Measurements from ENCODE around the gene DOCK8.

DNA sequence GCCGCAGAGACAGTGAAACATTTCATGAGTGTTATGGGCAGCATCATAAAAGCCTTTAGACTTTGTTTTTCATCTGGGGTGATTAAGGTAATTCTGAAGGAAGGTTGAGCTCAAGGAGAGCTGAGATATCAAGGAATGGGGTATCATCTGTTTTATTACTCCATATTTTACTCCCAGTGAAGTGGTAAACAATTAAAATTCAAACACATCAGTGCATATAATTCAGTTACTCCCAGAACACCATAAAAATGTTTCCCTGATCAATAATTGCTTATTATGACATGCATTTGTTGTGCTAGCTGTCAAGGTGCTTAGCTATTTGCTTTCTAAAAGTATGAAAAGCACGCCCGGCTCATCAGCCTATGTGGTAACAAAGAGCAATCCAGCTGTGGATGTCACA is 81.7 kb downstream of the DOCK8 start:
- TF ChIP-seq, protein P1, sequence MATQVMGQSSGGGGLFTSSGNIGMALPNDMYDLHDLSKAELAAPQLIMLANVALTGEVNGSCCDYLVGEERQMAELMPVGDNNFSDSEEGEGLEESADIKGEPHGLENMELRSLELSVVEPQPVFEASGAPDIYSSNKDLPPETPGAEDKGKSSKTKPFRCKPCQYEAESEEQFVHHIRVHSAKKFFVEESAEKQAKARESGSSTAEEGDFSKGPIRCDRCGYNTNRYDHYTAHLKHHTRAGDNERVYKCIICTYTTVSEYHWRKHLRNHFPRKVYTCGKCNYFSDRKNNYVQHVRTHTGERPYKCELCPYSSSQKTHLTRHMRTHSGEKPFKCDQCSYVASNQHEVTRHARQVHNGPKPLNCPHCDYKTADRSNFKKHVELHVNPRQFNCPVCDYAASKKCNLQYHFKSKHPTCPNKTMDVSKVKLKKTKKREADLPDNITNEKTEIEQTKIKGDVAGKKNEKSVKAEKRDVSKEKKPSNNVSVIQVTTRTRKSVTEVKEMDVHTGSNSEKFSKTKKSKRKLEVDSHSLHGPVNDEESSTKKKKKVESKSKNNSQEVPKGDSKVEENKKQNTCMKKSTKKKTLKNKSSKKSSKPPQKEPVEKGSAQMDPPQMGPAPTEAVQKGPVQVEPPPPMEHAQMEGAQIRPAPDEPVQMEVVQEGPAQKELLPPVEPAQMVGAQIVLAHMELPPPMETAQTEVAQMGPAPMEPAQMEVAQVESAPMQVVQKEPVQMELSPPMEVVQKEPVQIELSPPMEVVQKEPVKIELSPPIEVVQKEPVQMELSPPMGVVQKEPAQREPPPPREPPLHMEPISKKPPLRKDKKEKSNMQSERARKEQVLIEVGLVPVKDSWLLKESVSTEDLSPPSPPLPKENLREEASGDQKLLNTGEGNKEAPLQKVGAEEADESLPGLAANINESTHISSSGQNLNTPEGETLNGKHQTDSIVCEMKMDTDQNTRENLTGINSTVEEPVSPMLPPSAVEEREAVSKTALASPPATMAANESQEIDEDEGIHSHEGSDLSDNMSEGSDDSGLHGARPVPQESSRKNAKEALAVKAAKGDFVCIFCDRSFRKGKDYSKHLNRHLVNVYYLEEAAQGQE (IDR thresholded peaks at IDR 0.05; ENCODE audit: unreplicated experiment): no peak
- TF ChIP-seq POLR2AphosphoS5 (IDR thresholded peaks at IDR 0.05; ENCODE audit: low read depth) (no peak), EZH2 (IDR thresholded peaks at IDR 0.05; ENCODE audit: low read depth, unreplicated experiment) (no peak), EZH2phosphoT487 (IDR thresholded peaks at IDR 0.05; ENCODE audit: unreplicated experiment) (no peak), JUNB (IDR thresholded peaks at IDR 0.05; ENCODE audit: unreplicated experiment) (no peak), ZNF331 (CRISPR knock-in tag; IDR thresholded peaks at IDR 0.05; ENCODE audit: low read depth) (no peak), CREB1 (CRISPR knock-in tag; IDR thresholded peaks at IDR 0.05; ENCODE audit: low read depth) (no peak), NANOG (IDR thresholded peaks at IDR 0.05; ENCODE audit: borderline replicate concordance) (no peak), STAT1 (IDR thresholded peaks at IDR 0.05; ENCODE audit: unreplicated experiment) (no peak), ZNF114 (CRISPR knock-in tag; IDR thresholded peaks at IDR 0.05) (no peak)
- TF ChIP-seq, protein P2, sequence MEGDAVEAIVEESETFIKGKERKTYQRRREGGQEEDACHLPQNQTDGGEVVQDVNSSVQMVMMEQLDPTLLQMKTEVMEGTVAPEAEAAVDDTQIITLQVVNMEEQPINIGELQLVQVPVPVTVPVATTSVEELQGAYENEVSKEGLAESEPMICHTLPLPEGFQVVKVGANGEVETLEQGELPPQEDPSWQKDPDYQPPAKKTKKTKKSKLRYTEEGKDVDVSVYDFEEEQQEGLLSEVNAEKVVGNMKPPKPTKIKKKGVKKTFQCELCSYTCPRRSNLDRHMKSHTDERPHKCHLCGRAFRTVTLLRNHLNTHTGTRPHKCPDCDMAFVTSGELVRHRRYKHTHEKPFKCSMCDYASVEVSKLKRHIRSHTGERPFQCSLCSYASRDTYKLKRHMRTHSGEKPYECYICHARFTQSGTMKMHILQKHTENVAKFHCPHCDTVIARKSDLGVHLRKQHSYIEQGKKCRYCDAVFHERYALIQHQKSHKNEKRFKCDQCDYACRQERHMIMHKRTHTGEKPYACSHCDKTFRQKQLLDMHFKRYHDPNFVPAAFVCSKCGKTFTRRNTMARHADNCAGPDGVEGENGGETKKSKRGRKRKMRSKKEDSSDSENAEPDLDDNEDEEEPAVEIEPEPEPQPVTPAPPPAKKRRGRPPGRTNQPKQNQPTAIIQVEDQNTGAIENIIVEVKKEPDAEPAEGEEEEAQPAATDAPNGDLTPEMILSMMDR (conservative IDR thresholded peaks at IDR 0.05; ENCODE audit: low read depth in 2 of 2): no peak
- TF ChIP-seq, protein P3, sequence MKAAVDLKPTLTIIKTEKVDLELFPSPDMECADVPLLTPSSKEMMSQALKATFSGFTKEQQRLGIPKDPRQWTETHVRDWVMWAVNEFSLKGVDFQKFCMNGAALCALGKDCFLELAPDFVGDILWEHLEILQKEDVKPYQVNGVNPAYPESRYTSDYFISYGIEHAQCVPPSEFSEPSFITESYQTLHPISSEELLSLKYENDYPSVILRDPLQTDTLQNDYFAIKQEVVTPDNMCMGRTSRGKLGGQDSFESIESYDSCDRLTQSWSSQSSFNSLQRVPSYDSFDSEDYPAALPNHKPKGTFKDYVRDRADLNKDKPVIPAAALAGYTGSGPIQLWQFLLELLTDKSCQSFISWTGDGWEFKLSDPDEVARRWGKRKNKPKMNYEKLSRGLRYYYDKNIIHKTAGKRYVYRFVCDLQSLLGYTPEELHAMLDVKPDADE (IDR thresholded peaks at IDR 0.05): no peak
- TF ChIP-seq, protein P4, sequence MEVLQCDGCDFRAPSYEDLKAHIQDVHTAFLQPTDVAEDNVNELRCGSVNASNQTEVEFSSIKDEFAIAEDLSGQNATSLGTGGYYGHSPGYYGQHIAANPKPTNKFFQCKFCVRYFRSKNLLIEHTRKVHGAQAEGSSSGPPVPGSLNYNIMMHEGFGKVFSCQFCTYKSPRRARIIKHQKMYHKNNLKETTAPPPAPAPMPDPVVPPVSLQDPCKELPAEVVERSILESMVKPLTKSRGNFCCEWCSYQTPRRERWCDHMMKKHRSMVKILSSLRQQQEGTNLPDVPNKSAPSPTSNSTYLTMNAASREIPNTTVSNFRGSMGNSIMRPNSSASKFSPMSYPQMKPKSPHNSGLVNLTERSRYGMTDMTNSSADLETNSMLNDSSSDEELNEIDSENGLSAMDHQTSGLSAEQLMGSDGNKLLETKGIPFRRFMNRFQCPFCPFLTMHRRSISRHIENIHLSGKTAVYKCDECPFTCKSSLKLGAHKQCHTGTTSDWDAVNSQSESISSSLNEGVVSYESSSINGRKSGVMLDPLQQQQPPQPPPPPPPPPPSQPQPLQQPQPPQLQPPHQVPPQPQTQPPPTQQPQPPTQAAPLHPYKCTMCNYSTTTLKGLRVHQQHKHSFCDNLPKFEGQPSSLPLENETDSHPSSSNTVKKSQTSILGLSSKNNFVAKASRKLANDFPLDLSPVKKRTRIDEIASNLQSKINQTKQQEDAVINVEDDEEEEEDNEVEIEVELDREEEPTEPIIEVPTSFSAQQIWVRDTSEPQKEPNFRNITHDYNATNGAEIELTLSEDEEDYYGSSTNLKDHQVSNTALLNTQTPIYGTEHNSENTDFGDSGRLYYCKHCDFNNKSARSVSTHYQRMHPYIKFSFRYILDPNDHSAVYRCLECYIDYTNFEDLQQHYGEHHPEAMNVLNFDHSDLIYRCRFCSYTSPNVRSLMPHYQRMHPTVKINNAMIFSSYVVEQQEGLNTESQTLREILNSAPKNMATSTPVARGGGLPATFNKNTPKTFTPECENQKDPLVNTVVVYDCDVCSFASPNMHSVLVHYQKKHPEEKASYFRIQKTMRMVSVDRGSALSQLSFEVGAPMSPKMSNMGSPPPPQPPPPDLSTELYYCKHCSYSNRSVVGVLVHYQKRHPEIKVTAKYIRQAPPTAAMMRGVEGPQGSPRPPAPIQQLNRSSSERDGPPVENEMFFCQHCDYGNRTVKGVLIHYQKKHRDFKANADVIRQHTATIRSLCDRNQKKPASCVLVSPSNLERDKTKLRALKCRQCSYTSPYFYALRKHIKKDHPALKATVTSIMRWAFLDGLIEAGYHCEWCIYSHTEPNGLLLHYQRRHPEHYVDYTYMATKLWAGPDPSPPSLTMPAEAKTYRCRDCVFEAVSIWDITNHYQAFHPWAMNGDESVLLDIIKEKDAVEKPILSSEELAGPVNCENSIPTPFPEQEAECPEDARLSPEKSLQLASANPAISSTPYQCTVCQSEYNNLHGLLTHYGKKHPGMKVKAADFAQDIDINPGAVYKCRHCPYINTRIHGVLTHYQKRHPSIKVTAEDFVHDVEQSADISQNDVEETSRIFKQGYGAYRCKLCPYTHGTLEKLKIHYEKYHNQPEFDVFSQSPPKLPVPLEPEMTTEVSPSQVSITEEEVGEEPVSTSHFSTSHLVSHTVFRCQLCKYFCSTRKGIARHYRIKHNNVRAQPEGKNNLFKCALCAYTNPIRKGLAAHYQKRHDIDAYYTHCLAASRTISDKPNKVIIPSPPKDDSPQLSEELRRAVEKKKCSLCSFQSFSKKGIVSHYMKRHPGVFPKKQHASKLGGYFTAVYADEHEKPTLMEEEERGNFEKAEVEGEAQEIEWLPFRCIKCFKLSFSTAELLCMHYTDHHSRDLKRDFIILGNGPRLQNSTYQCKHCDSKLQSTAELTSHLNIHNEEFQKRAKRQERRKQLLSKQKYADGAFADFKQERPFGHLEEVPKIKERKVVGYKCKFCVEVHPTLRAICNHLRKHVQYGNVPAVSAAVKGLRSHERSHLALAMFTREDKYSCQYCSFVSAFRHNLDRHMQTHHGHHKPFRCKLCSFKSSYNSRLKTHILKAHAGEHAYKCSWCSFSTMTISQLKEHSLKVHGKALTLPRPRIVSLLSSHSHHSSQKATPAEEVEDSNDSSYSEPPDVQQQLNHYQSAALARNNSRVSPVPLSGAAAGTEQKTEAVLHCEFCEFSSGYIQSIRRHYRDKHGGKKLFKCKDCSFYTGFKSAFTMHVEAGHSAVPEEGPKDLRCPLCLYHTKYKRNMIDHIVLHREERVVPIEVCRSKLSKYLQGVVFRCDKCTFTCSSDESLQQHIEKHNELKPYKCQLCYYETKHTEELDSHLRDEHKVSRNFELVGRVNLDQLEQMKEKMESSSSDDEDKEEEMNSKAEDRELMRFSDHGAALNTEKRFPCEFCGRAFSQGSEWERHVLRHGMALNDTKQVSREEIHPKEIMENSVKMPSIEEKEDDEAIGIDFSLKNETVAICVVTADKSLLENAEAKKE (CRISPR knock-in tag; IDR thresholded peaks at IDR 0.05): no peak

Measured in GM23338 (cell line).